ENCODE results near the gene GLT8D1. TPM values are rescaled to one million over a fixed set of nuclear protein-coding genes. Genes with fewer than 3 reads are reported as not detected.

The GLT8D1 gene
- total and polyA plus RNA-seq, 2 donors (not counting 1 experiment from before 2014, with no cell fraction given): 116 to 160 TPM

GRCh38 chr3:52742418-52743041, 36.9 kb upstream of the GLT8D1 start:
- DNase-seq (ENCODE audit: low read depth in 2 of 2): peak; percentile 27 to 54

DNA sequence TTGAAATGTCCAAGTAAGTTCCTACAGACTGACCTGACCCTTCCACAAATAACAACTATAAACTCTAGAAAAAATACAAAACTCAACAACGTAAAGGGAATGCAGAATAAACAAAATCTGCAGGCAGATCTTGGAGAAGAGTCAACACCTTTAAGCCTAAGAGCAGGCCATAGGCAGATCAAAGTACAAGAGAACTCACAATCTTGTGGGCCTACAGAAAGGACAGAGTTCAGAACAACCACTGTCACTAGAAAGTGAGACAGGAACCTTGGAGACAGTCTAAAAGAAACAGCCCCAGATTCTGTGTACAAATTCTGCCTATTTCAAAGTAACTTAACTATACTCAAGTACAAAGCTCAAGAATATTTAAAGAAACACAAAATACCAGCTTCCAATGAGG, 34.1 kb upstream of the GLT8D1 start:
- H4K20me1 ChIP-seq (ENCODE audit: control insufficient read depth, extremely low read depth, insufficient read depth, low read length): no peaks in the 10 kb centered on the region
- DNase-seq (ENCODE audit: low read depth in 2 of 2): no peak
- no peaks in the 10 kb centered on the region for H3K9me3 ChIP-seq (ENCODE audit: control insufficient read depth, insufficient read depth, low read depth, low read length)
- H3K27me3 ChIP-seq (ENCODE audit: control insufficient read depth, insufficient read depth, low read length): no peaks in the 10 kb centered on the region
- no peak overlapping the region for H2AFZ ChIP-seq (ENCODE audit: low read length)
- no peaks in the 10 kb centered on the region for H3K4me1 ChIP-seq (ENCODE audit: control insufficient read depth, extremely low read depth, insufficient read depth, low read length)
- no peak overlapping the region for H3K4me2 ChIP-seq (ENCODE audit: extremely low read depth, insufficient read depth, low read length)
- no peak for TF ChIP-seq EZH2 (IDR thresholded peaks at IDR 0.05; ENCODE audit: low read length, missing control alignments)
- TF ChIP-seq CTCF (conservative IDR thresholded peaks at IDR 0.05 in 1 of 2, IDR thresholded peaks at IDR 0.05 in 1 of 2; ENCODE audit: low read depth in 1 of 2, low read length in 2 of 2): no peak
- H3K27ac ChIP-seq (ENCODE audit: insufficient read depth, low read length): no peak overlapping the region
- H3K4me3 ChIP-seq (replicated peaks in 1 of 4; ENCODE audit: control extremely low read depth in 1 of 4, insufficient read depth in 1 of 4, low read depth in 3 of 4, low read length in 4 of 4): no peak overlapping the region
- no peak overlapping the region for H3K9ac ChIP-seq (ENCODE audit: insufficient read depth, low read length)
- no peaks in the 10 kb centered on the region for H3K36me3 ChIP-seq (ENCODE audit: control insufficient read depth, insufficient read depth, low read length)
- H3K79me2 ChIP-seq (ENCODE audit: control insufficient read depth, insufficient read depth, low read length): no peaks in the 10 kb centered on the region

More at GRCh38 chr3:52742418-52743041, 36.9 kb upstream of the GLT8D1 start:
- H3K27ac ChIP-seq (ENCODE audit: insufficient read depth, low read length): no peak overlapping the region
- no peak overlapping the region for H2AFZ ChIP-seq (ENCODE audit: low read length)
- no peaks in the 10 kb centered on the region for H4K20me1 ChIP-seq (ENCODE audit: control insufficient read depth, extremely low read depth, insufficient read depth, low read length)
- peak; percentile 44 to 64 for TF ChIP-seq CTCF (conservative IDR thresholded peaks at IDR 0.05 in 1 of 2, IDR thresholded peaks at IDR 0.05 in 1 of 2; ENCODE audit: low read depth in 1 of 2, low read length in 2 of 2)
- TF ChIP-seq EZH2 (IDR thresholded peaks at IDR 0.05; ENCODE audit: low read length, missing control alignments): no peak
- H3K4me3 ChIP-seq (replicated peaks in 1 of 4; ENCODE audit: control extremely low read depth in 1 of 4, insufficient read depth in 1 of 4, low read depth in 3 of 4, low read length in 4 of 4): no peak overlapping the region
- H3K9me3 ChIP-seq (ENCODE audit: control insufficient read depth, insufficient read depth, low read depth, low read length): no peaks in the 10 kb centered on the region
- no peaks in the 10 kb centered on the region for H3K36me3 ChIP-seq (ENCODE audit: control insufficient read depth, insufficient read depth, low read length)
- no peaks in the 10 kb centered on the region for H3K27me3 ChIP-seq (ENCODE audit: control insufficient read depth, insufficient read depth, low read length)
- no peaks in the 10 kb centered on the region for H3K4me1 ChIP-seq (ENCODE audit: control insufficient read depth, extremely low read depth, insufficient read depth, low read length)
- H3K4me2 ChIP-seq (ENCODE audit: extremely low read depth, insufficient read depth, low read length): no peak overlapping the region
- no peaks in the 10 kb centered on the region for H3K79me2 ChIP-seq (ENCODE audit: control insufficient read depth, insufficient read depth, low read length)
- H3K9ac ChIP-seq (ENCODE audit: insufficient read depth, low read length): no peak overlapping the region

DNA sequence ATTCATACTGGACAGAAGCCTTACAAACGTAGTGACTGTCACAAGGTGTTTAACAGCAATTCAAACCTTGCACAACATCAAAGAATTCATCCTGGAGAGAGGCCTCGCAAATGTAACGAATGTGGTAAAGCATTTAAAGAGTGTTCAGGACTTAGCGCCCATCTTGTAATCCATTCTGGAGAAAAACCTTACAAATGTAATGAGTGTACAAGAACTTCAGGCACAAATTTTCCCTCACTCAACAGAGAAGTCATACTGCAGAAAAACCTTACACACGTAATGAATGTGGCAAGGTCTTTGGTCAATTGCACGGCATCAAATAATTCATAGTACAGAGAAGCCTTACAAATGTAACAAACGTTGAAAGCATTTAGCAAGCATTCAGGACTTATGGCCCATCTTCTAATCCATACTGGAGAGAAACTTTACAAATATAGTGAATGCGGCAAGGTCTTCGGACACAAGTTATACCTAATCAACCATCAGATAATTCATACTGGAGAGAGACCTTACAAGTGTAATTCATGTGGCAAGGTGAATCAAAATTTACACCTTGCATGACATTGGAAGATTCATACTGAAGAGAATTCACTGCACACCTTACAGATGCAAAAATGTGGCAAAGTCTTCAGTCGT, 27.8 kb upstream of the GLT8D1 start:
- no peaks in the 10 kb centered on the region for H3K27me3 ChIP-seq (ENCODE audit: control insufficient read depth, insufficient read depth, low read length)
- TF ChIP-seq CTCF (conservative IDR thresholded peaks at IDR 0.05 in 1 of 2, IDR thresholded peaks at IDR 0.05 in 1 of 2; ENCODE audit: low read depth in 1 of 2, low read length in 2 of 2): no peak
- no peak for TF ChIP-seq EZH2 (IDR thresholded peaks at IDR 0.05; ENCODE audit: low read length, missing control alignments)
- peaks cover 2% of the 10 kb centered on the region for H3K36me3 ChIP-seq (ENCODE audit: control insufficient read depth, insufficient read depth, low read length)
- no peak overlapping the region for H3K4me3 ChIP-seq (replicated peaks in 1 of 4; ENCODE audit: control extremely low read depth in 1 of 4, insufficient read depth in 1 of 4, low read depth in 3 of 4, low read length in 4 of 4)
- no peak overlapping the region for H3K4me2 ChIP-seq (ENCODE audit: extremely low read depth, insufficient read depth, low read length)
- H3K9ac ChIP-seq (ENCODE audit: insufficient read depth, low read length): no peak overlapping the region
- no peaks in the 10 kb centered on the region for H3K9me3 ChIP-seq (ENCODE audit: control insufficient read depth, insufficient read depth, low read depth, low read length)
- no peak overlapping the region for H3K27ac ChIP-seq (ENCODE audit: insufficient read depth, low read length)
- no peak overlapping the region for H2AFZ ChIP-seq (ENCODE audit: low read length)
- H3K4me1 ChIP-seq (ENCODE audit: control insufficient read depth, extremely low read depth, insufficient read depth, low read length): no peaks in the 10 kb centered on the region
- H3K79me2 ChIP-seq (ENCODE audit: control insufficient read depth, insufficient read depth, low read length): no peaks in the 10 kb centered on the region
- no peaks in the 10 kb centered on the region for H4K20me1 ChIP-seq (ENCODE audit: control insufficient read depth, extremely low read depth, insufficient read depth, low read length)
- no peak for DNase-seq (ENCODE audit: low read depth in 2 of 2)

All from fibroblast of lung (primary cell).